CD4-positive, CD25-positive, alpha-beta regulatory T cell (primary cell): ENCODE results near the gene HOXB9. TPM values are rescaled to one million over a fixed set of nuclear protein-coding genes. Genes with fewer than 3 reads are reported as not detected.

Experiments
- ATAC-seq, 2 donors: fragments of 150-1000 bp; cut with Tn5 transposase; one replicate each; pipeline ENCODE4 v1.10.0; 2021; ENCODE audit warnings: low read depth in 2 of 2, moderate number of reproducible peaks in 2 of 2, moderate library complexity in 1 of 2
- DNase-seq, 3 donors: peaks; one replicate each; pipeline versions ENCODE4 v3.0.0 to v3.0.0-alpha.2; 2012 to 2022; ENCODE audit warnings: mixed read lengths in 1 of 3
- H3K27ac ChIP-seq: one replicate; pipeline ENCODE4 v1.7.0; 2013; ENCODE audit warnings: mild to moderate bottlenecking, low read length; ENCODE audit not compliant: insufficient read depth, poor library complexity, severe bottlenecking
- H3K27me3 ChIP-seq: one replicate; pipeline ENCODE4 v1.7.0; 2013; ENCODE audit warnings: low read length; ENCODE audit not compliant: control insufficient read depth, insufficient read depth
- H3K36me3 ChIP-seq: one replicate; pipeline ENCODE4 v1.7.0; 2013; ENCODE audit warnings: mild to moderate bottlenecking, low read length, moderate library complexity; ENCODE audit not compliant: control insufficient read depth, insufficient read depth
- H3K4me1 ChIP-seq: 2 replicates; pipeline ENCODE4 v1.7.0; 2013; ENCODE audit warnings: mild to moderate bottlenecking, low read length; ENCODE audit not compliant: insufficient read depth, control insufficient read depth, poor library complexity, severe bottlenecking
- H3K4me3 ChIP-seq: one replicate; pipeline ENCODE4 v1.7.0; 2013; ENCODE audit warnings: low read depth, mild to moderate bottlenecking, low read length, moderate library complexity
- H3K9me3 ChIP-seq, 2 experiments: 1 replicate in 1 of 2; 2 replicates in 1 of 2; pipeline ENCODE4 v1.7.0; 2013; ENCODE audit warnings: low read length in 2 of 2, mild to moderate bottlenecking in 1 of 2, moderate library complexity in 1 of 2; ENCODE audit not compliant: control insufficient read depth in 2 of 2
- H3K27ac Mint-ChIP-seq, 3 donors: one replicate each; pipeline ENCODE4 v1.8.0; 2020 to 2022; ENCODE audit warnings: mild to moderate bottlenecking in 3 of 3, mixed read lengths in 3 of 3, moderate library complexity in 2 of 3
- H3K27me3 Mint-ChIP-seq: one replicate; pipeline ENCODE4 v1.8.0; 2022; ENCODE audit warnings: mild to moderate bottlenecking, mixed read lengths
- H3K36me3 Mint-ChIP-seq: one replicate; pipeline ENCODE4 v1.8.0; 2020; ENCODE audit warnings: mixed read lengths
- H3K4me1 Mint-ChIP-seq, 4 donors: one replicate each; pipeline ENCODE4 v1.8.0; 2020 to 2022; ENCODE audit warnings: mixed read lengths in 4 of 4, mild to moderate bottlenecking in 1 of 4
- H3K4me3 Mint-ChIP-seq, 4 donors: one replicate each; pipeline ENCODE4 v1.8.0; 2020 to 2022; ENCODE audit warnings: mild to moderate bottlenecking in 4 of 4, mixed read lengths in 4 of 4, moderate library complexity in 3 of 4
- H3K9me3 Mint-ChIP-seq, 7 donors: one replicate each; pipeline ENCODE4 v1.8.0; 2020 to 2022; ENCODE audit warnings: mixed read lengths in 7 of 7, mild to moderate bottlenecking in 3 of 7, moderate library complexity in 2 of 7
- polyA plus RNA-seq, 4 donors: library from polyadenylated mRNA; unstranded; fragments of 300-500 nt; fragmentation: Illumina TruSeq; gene quantifications; one replicate each; pipeline ENCODE4 v1.2.3, GENCODE V29; 2021
- total RNA-seq: library from RNA; stranded (reverse); gene quantifications from one replicate; pipeline ENCODE4 v1.2.3, GENCODE V29; 2022

The HOXB9 gene
- total and polyA plus RNA-seq, 5 donors from 2014 or later = 0.25 TPM; not detected in 4

- H3K27me3 ChIP-seq = peaks cover 23% of the 10 kb centered on the region
- peak overlapping the region in 2 of 3 donors; percentile 72 to 94 for H3K27ac Mint-ChIP-seq
- H3K4me3 ChIP-seq = peak overlapping the region; percentile 80
- peak; percentile 23 to 35 for ATAC-seq
- H3K36me3 ChIP-seq = no peaks in the 10 kb centered on the region
- no peak for DNase-seq
- H3K36me3 Mint-ChIP-seq = no peaks in the 10 kb centered on the region
- peaks cover 16 to 61% (median 48%) of the 10 kb centered on the region in 4 donors for H3K4me1 Mint-ChIP-seq
- H3K9me3 ChIP-seq = no peaks in the 10 kb centered on the region
- peak overlapping the region; percentile 76 to 95 (median 88) for H3K4me3 Mint-ChIP-seq
- H3K4me1 ChIP-seq = peaks cover 56% of the 10 kb centered on the region
- H3K27ac ChIP-seq = peak overlapping the region; percentile 33
- H3K27me3 Mint-ChIP-seq = peaks cover 64% of the 10 kb centered on the region
- peaks cover 0 to 2% (median 0%) of the 10 kb centered on the region in 7 donors for H3K9me3 Mint-ChIP-seq
Measured at GRCh38 chr17:48578616-48579470, 47.3 kb downstream of the HOXB9 start.

- H3K4me1 Mint-ChIP-seq = peaks cover 13 to 56% (median 45%) of the 10 kb centered on the region in 4 donors
- peaks cover 0 to 2% (median 0%) of the 10 kb centered on the region in 7 donors for H3K9me3 Mint-ChIP-seq
- DNase-seq = peak; percentile 52 to 75 (median 69)
- peaks cover 56% of the 10 kb centered on the region for H3K27me3 Mint-ChIP-seq
- peak within 1 kb of the TSS; percentile 88 to 95 (median 88) for H3K4me3 Mint-ChIP-seq
- peak within 1 kb of the TSS; percentile 80 for H3K4me3 ChIP-seq
- peaks cover 17% of the 10 kb centered on the region for H3K27me3 ChIP-seq
- H3K4me1 ChIP-seq = peaks cover 56% of the 10 kb centered on the region
- peak within 1 kb of the TSS; percentile 33 for H3K27ac ChIP-seq
- H3K36me3 ChIP-seq = no peaks in the 10 kb centered on the region
- peak; percentile 54 to 61 for ATAC-seq
- no peaks in the 10 kb centered on the region for H3K36me3 Mint-ChIP-seq
- no peaks in the 10 kb centered on the region for H3K9me3 ChIP-seq
- peak within 1 kb of the TSS in 2 of 3 donors; percentile 72 to 94 for H3K27ac Mint-ChIP-seq
Measured at GRCh38 chr17:48577946-48578615, 48.1 kb downstream of the HOXB9 start, which contains the start of gene HOXB4. HOXB4 (minus strand) TSS chr17:48578350; CDS start chr17:48578319, 31 bp downstream.

GRCh38 chr17:48577330-48577945 lies 48.7 kb downstream of the HOXB9 start:
- Histone ChIP-seq H3K4me3 (peak overlapping the region; percentile 64), H3K4me1 (peaks cover 53% of the 10 kb centered on the region), H3K9me3 (no peaks in the 10 kb centered on the region), H3K36me3 (no peaks in the 10 kb centered on the region), H3K27me3 (peaks cover 12% of the 10 kb centered on the region), H3K27ac (no peak overlapping the region)
- Mint-ChIP-seq H3K27me3 (peaks cover 51% of the 10 kb centered on the region), H3K4me3 (peak overlapping the region; percentile 81 to 95 (median 86)), H3K9me3 (peaks cover 0 to 2% (median 0%) of the 10 kb centered on the region in 7 donors), H3K27ac (no peak overlapping the region), H3K4me1 (peaks cover 12 to 52% (median 40%) of the 10 kb centered on the region in 4 donors), H3K36me3 (no peaks in the 10 kb centered on the region)
- ATAC-seq (peak in 1 of 2 donors; percentile 32), DNase-seq (peak in 1 of 3 donors; percentile 38)

- no peaks in the 10 kb centered on the region for H3K9me3 ChIP-seq
- ATAC-seq (no peak), DNase-seq (no peak)
- no peaks in the 10 kb centered on the region for H3K36me3 ChIP-seq
- no peaks in the 10 kb centered on the region for H3K36me3 Mint-ChIP-seq
- peak overlapping the region; percentile 64 for H3K4me3 ChIP-seq
- H3K27ac ChIP-seq = no peak overlapping the region
- peaks cover 9 to 48% (median 37%) of the 10 kb centered on the region in 4 donors for H3K4me1 Mint-ChIP-seq
- peak overlapping the region; percentile 81 to 95 (median 86) for H3K4me3 Mint-ChIP-seq
- peaks cover 45% of the 10 kb centered on the region for H3K4me1 ChIP-seq
- H3K27me3 Mint-ChIP-seq = peaks cover 49% of the 10 kb centered on the region
- peak overlapping the region in 1 of 3 donors; percentile 14 for H3K27ac Mint-ChIP-seq
- peaks cover 12% of the 10 kb centered on the region for H3K27me3 ChIP-seq
- peaks cover 0 to 2% (median 0%) of the 10 kb centered on the region in 7 donors for H3K9me3 Mint-ChIP-seq
Measured at GRCh38 chr17:48576479-48577309, 49.5 kb downstream of the HOXB9 start.

GRCh38 chr17:48575673-48576478 lies 50.3 kb downstream of the HOXB9 start:
- Mint-ChIP-seq H3K4me3 (peak overlapping the region; percentile 44 to 69 (median 61)), H3K27ac (no peak overlapping the region), H3K4me1 (peaks cover 9 to 41% (median 30%) of the 10 kb centered on the region in 4 donors), H3K27me3 (peaks cover 44% of the 10 kb centered on the region), H3K9me3 (no peaks in the 10 kb centered on the region), H3K36me3 (no peaks in the 10 kb centered on the region)
- H3K4me3 ChIP-seq = no peak overlapping the region
- no peaks in the 10 kb centered on the region for H3K36me3 ChIP-seq
- H3K4me1 ChIP-seq = peaks cover 37% of the 10 kb centered on the region
- peaks cover 11% of the 10 kb centered on the region for H3K27me3 ChIP-seq
- DNase-seq (peak in 1 of 3 donors; percentile 29), ATAC-seq (no peak)
- H3K9me3 ChIP-seq = no peaks in the 10 kb centered on the region
- no peak overlapping the region for H3K27ac ChIP-seq

GRCh38 chr17:48575066-48575582 lies 51.0 kb downstream of the HOXB9 start:
- H3K27ac ChIP-seq = no peak overlapping the region
- no peak for ATAC-seq

More at GRCh38 chr17:48575066-48575582, 51.0 kb downstream of the HOXB9 start:
- Histone ChIP-seq H3K4me3 (no peak overlapping the region), H3K27me3 (peaks cover 11% of the 10 kb centered on the region), H3K9me3 (no peaks in the 10 kb centered on the region), H3K4me1 (peaks cover 33% of the 10 kb centered on the region), H3K36me3 (no peaks in the 10 kb centered on the region)
- H3K4me3 Mint-ChIP-seq = peak overlapping the region in 2 of 4 donors; percentile 66 to 92
- H3K27me3 Mint-ChIP-seq = peaks cover 36% of the 10 kb centered on the region
- H3K9me3 Mint-ChIP-seq = no peaks in the 10 kb centered on the region
- no peaks in the 10 kb centered on the region for H3K36me3 Mint-ChIP-seq
- no peak for DNase-seq
- H3K27ac Mint-ChIP-seq = peak overlapping the region in 1 of 3 donors; percentile 13
- peaks cover 9 to 34% (median 24%) of the 10 kb centered on the region in 4 donors for H3K4me1 Mint-ChIP-seq
